GM12878 (cell line): Measurements from ENCODE around the gene CSTPP1. TPM values are rescaled to one million over a fixed set of nuclear protein-coding genes. Genes with fewer than 3 reads are reported as not detected.
A peak's percentile ranks its signal among the peaks of the same experiment; 100 is the strongest.

Experiments
- ATAC-seq: fragments of 200-7000 bp; cut with Tn5 transposase; 3 replicates; pipeline ENCODE4 v1.9.1; 2020; ENCODE audit warnings: mild to moderate bottlenecking, moderate library complexity
- BruUV-seq: library from RNA; stranded (reverse); fragments of 400-500 nt; replicated peaks from 2 replicates; lab custom pipeline; 2021; lab: Mats Ljungman, UMichigan
- CTCF ChIA-PET: fragments of 300-600 bp; sonication (Branson Sonifier 250); formaldehyde crosslinking; extraction: SDS; loops from one replicate; lab custom pipeline; 2021; ENCODE audit warnings: inconsistent platforms; lab: Yijun Ruan, JAX
- POLR2A ChIA-PET: fragments of 350-600 bp; formaldehyde crosslinking; extraction: SDS; loops from one replicate; lab custom pipeline; 2021; ENCODE audit warnings: inconsistent platforms; lab: Charles Lee
- RAD21 ChIA-PET: fragments of 300-600 bp; sonication (Branson Sonifier 250); formaldehyde crosslinking; loops from one replicate; lab custom pipeline; 2023; ENCODE audit warnings: antibody characterized with exemption; ENCODE audit not compliant: unreplicated experiment; lab: Charles Lee
- SMC1A ChIA-PET: fragments of 300-600 bp; sonication (Branson Sonifier 250); formaldehyde crosslinking; loops from one replicate; lab custom pipeline; 2023; ENCODE audit not compliant: unreplicated experiment, uncharacterized antibody; lab: Charles Lee
- DNase-seq: peaks from one replicate; pipeline ENCODE4 v3.0.0-alpha.2; 2011; ENCODE audit warnings: low read depth, low spot score
- FAIRE-seq: peaks from 3 replicates; lab custom pipeline; 2011; peaks lifted over from hg19 to GRCh38; lab: Jason Lieb, UNC
- H2AFZ ChIP-seq: 2 replicates; pipeline ENCODE4 v1.6.0; 2011; ENCODE audit warnings: low read depth, low read length, control low read depth; ENCODE audit not compliant: control insufficient read depth
- H3K27ac ChIP-seq: 2 replicates; pipeline ENCODE4 v1.5.1; 2011; ENCODE audit warnings: control low read depth; ENCODE audit not compliant: control insufficient read depth, insufficient read depth
- H3K27me3 ChIP-seq, 2 experiments: replicated peaks in 1 of 2; 2 replicates each; pipeline versions ENCODE4 v1.6.0 to v1.6.1; 2011; ENCODE audit warnings: low read length in 1 of 2; ENCODE audit not compliant: control insufficient read depth in 2 of 2, insufficient read depth in 2 of 2
- H3K36me3 ChIP-seq, 2 experiments: 2 replicates each; pipeline ENCODE4 v1.5.1; 2011; ENCODE audit warnings: low read length in 1 of 2; ENCODE audit not compliant: control insufficient read depth in 2 of 2, insufficient read depth in 2 of 2
- H3K4me1 ChIP-seq: 2 replicates; pipeline ENCODE4 v1.6.1; 2011; ENCODE audit warnings: mild to moderate bottlenecking, low read length, moderate library complexity, mixed read lengths; ENCODE audit not compliant: control insufficient read depth, insufficient read depth
- H3K4me2 ChIP-seq: 2 replicates; pipeline ENCODE4 v1.6.0; 2011; ENCODE audit warnings: control low read depth; ENCODE audit not compliant: control insufficient read depth, insufficient read depth
- H3K4me3 ChIP-seq: fragments of 200-600 bp; sonication (generic); 2 replicates; pipeline ENCODE4 v1.5.1; 2016
- H3K79me2 ChIP-seq: 2 replicates; pipeline ENCODE4 v1.6.0; 2011; ENCODE audit warnings: low read length; ENCODE audit not compliant: control insufficient read depth, insufficient read depth
- H3K9ac ChIP-seq: 2 replicates; pipeline ENCODE4 v1.8.0; 2011; ENCODE audit warnings: low read length, control low read depth, mixed read lengths; ENCODE audit not compliant: control insufficient read depth, insufficient read depth
- H3K9me3 ChIP-seq: replicated peaks from 3 replicates; pipeline ENCODE4 v1.5.1; 2011; ENCODE audit warnings: mild to moderate bottlenecking, low read length; ENCODE audit not compliant: control insufficient read depth, insufficient read depth
- H4K20me1 ChIP-seq: 2 replicates; pipeline ENCODE4 v1.6.0; 2011; ENCODE audit not compliant: control insufficient read depth, insufficient read depth
- ATF3 ChIP-seq: IDR thresholded peaks from 2 replicates; pipeline ENCODE4 v1.6.1; 2011; ENCODE audit warnings: low read depth, mild to moderate bottlenecking, low read length, moderate library complexity, borderline replicate concordance; ENCODE audit errors: extremely low read depth
- CBX3 ChIP-seq: fragments of 200-600 bp; sonication (generic); IDR thresholded peaks from 2 replicates; pipeline ENCODE4 v1.6.1; 2016; ENCODE audit warnings: low read depth, borderline replicate concordance
- CHD2 ChIP-seq: IDR thresholded peaks from 2 replicates; pipeline ENCODE4 v1.6.1; 2011; ENCODE audit warnings: low read depth, low read length, improper control_type of control experiment, borderline replicate concordance
- ESRRA ChIP-seq: IDR thresholded peaks from 2 replicates; pipeline ENCODE4 v1.6.1; 2012; ENCODE audit warnings: mild to moderate bottlenecking, low read length, improper control_type of control experiment
- HDAC2 ChIP-seq: fragments of 200-600 bp; sonication (generic); IDR thresholded peaks from 2 replicates; pipeline ENCODE4 v1.6.1; 2017
- LARP7 ChIP-seq: fragments of 450-650 bp; IDR thresholded peaks from 2 replicates; pipeline ENCODE4 v1.6.1; 2017; ENCODE audit warnings: mild to moderate bottlenecking
- MTA3 ChIP-seq: IDR thresholded peaks from 2 replicates; pipeline ENCODE4 v1.6.1; 2012; ENCODE audit warnings: low read length, inconsistent platforms, borderline replicate concordance
- NR2F1 ChIP-seq: fragments of 450-650 bp; conservative IDR thresholded peaks from 2 replicates; pipeline ENCODE4 v1.6.1; 2017; ENCODE audit warnings: mild to moderate bottlenecking
- RAD51 ChIP-seq: fragments of 450-650 bp; IDR thresholded peaks from 2 replicates; pipeline ENCODE4 v1.6.1; 2016; ENCODE audit warnings: moderate library complexity, mild to moderate bottlenecking, inconsistent platforms
- RUNX3 ChIP-seq: IDR thresholded peaks from 2 replicates; pipeline ENCODE4 v1.6.1; 2012; ENCODE audit warnings: low read length, inconsistent platforms
- SMAD1 ChIP-seq: fragments of 450-650 bp; IDR thresholded peaks from 2 replicates; pipeline ENCODE4 v1.6.1; 2018; ENCODE audit warnings: mild to moderate bottlenecking, low read depth; ENCODE audit not compliant: partially characterized antibody
- SREBF1 ChIP-seq: IDR thresholded peaks from 2 replicates; pipeline ENCODE4 v1.6.1; 2012; ENCODE audit warnings: mild to moderate bottlenecking, low read length
- TCF3 ChIP-seq: IDR thresholded peaks from 2 replicates; pipeline ENCODE4 v1.6.1; 2012; ENCODE audit warnings: low read depth, mild to moderate bottlenecking, low read length, borderline replicate concordance; ENCODE audit not compliant: insufficient read depth
- ZBTB4 ChIP-seq: fragments of 450-650 bp; formaldehyde crosslinking; IDR thresholded peaks from 2 replicates; pipeline ENCODE4 v1.4.0; 2022; ENCODE audit warnings: mild to moderate bottlenecking, moderate library complexity
- ZNF274 ChIP-seq: IDR thresholded peaks from one replicate; pipeline ENCODE4 v1.8.0; 2011; ENCODE audit not compliant: insufficient read length, insufficient read depth
- WGBS: methylation state at CpG from one replicate; pipeline ENCODE4 v1.1.6; 2016; ENCODE audit warnings: low lambda C conversion rate; ENCODE audit not compliant: insufficient replicate concordance, insufficient coverage; ENCODE audit errors: missing lambda C conversion rate; 5-methylcytosine and 5-hydroxymethylcytosine counted together
- in situ Hi-C: fragments of 300-500 bp; cut with MboI; formaldehyde crosslinking; loops from 9 replicates; pipeline ENCODE4 v1.14.3; 2018; ENCODE audit warnings: mixed read lengths
- intact Hi-C: fragments of 100-400 bp; cut with micrococcal nuclease; formaldehyde crosslinking; loops from one replicate; pipeline ENCODE4 v1.14.2; 2022; ENCODE audit not compliant: unreplicated experiment
- polyA plus RNA-seq, 11 experiments: library from polyadenylated mRNA; depleted of rRNA in 4 of 11; unstranded in 6 of 11; stranded (reverse) in 5 of 11; fragments of >200 nt; fragmentation: Nextera tagmentation in 4 of 11; fragmentation: Illumina TruSeq in 1 of 11; extraction: Ambion mirVana in 4 of 11; extraction: Trizol in 1 of 11; gene quantifications; 1 replicate in 1 of 11; 2 replicates in 10 of 11; pipeline versions ENCODE4 v1.2.1 to v1.2.3, GENCODE V29; 2011 to 2016; ENCODE audit warnings: inconsistent platforms in 2 of 11, missing spikeins in 2 of 11, low read depth in 1 of 11
- total RNA-seq, 4 experiments: library from RNA; depleted of rRNA in 3 of 4; stranded (reverse); fragments of >200 nt in 3 of 4; fragmentation: Illumina TruSeq in 1 of 4; extraction: Trizol in 1 of 4; gene quantifications; 2 replicates each; pipeline versions ENCODE4 v1.2.1 to v1.2.3, GENCODE V29; 2013 to 2021

The CSTPP1 gene
- total and polyA plus RNA-seq, 10 of the 15 experiments (the other 5 are each of a cell fraction or from before 2014, with no cell fraction given) = 7.1 to 23.4 (median 17.5) TPM

GRCh38 chr11:47187723-47188122 lies 251.2 kb downstream of the CSTPP1 start:
- H3K9ac ChIP-seq = no peak overlapping the region
- H3K79me2 ChIP-seq = no peaks in the 10 kb centered on the region
- no peak overlapping the region for H2AFZ ChIP-seq
- intact Hi-C loops = no loop called here
- H3K27ac ChIP-seq = no peak overlapping the region
- DNase-seq = no peak
- in situ Hi-C loops = no loop called here
- ChIA-PET RAD21 (interaction anchor here (1.1 kb wide), 1 partner anchor 72 kb away, joined by 5 read pairs; no protein-coding TSS in a partner anchor), POLR2A (interaction anchor here (1.1 to 1.3 kb wide), 2 partner anchors 10 to 27 kb away, joined by 3 to 4 read pairs; partner anchors contain the start of gene DDB2), SMC1A (interaction anchor here (0.6 to 2.0 kb wide), 6 partner anchors 9 to 72 kb away, joined by 3 to 10 read pairs (median 3); no protein-coding TSS in a partner anchor), CTCF (interaction anchor here (1.1 to 3.1 kb wide), 3 partner anchors 9 to 71 kb away, joined by 4 to 17 read pairs (median 15); no protein-coding TSS in a partner anchor)
- H3K9me3 ChIP-seq = no peaks in the 10 kb centered on the region
- BruUV-seq = no TSS peak
- H3K36me3 ChIP-seq = no peaks in the 10 kb centered on the region
- TF ChIP-seq RAD51 (no peak), RUNX3 (0 out of 2 replicates have a peak, but pooled peaks have one; percentile 25), TCF3 (no peak), SREBF1 (no peak)
- no peak overlapping the region for H3K4me3 ChIP-seq
- peak; percentile 31 for ATAC-seq
- H3K4me2 ChIP-seq = peak overlapping the region; percentile 94; the same call in 1 of the 2 replicates
- WGBS = 8% methylated on average over 5 of the region's 5 CpGs
- peaks cover 11% of the 10 kb centered on the region for H3K4me1 ChIP-seq
- H3K27me3 ChIP-seq = peaks cover 0 to 13% of the 10 kb centered on the region in 2 experiments; a peak in 3 of 4 replicates
- H4K20me1 ChIP-seq = no peaks in the 10 kb centered on the region
- FAIRE-seq = no peak

- POLR2A ChIA-PET = interaction anchor here (1.1 to 1.3 kb wide), 2 partner anchors 10 to 27 kb away, joined by 3 to 4 read pairs; partner anchors contain the start of gene DDB2
- no peak for ATAC-seq
- CTCF ChIA-PET = interaction anchor here (0.5 to 3.1 kb wide), 3 partner anchors 9 to 392 kb away, joined by 3 to 17 read pairs (median 15); no protein-coding TSS in a partner anchor
- TF ChIP-seq CBX3 (no peak), SMAD1 (no peak), MTA3 (no peak), ATF3 (no peak), NR2F1 (no peak), ZBTB4 (CRISPR knock-in tag) (no peak), ZNF274 (no peak), LARP7 (no peak), ESRRA (no peak), HDAC2 (no peak), CHD2 (no peak)
Measured at GRCh38 chr11:47188259-47188658, 251.7 kb downstream of the CSTPP1 start.

More at GRCh38 chr11:47188259-47188658, 251.7 kb downstream of the CSTPP1 start:
- no peak overlapping the region for H3K4me3 ChIP-seq
- no peak overlapping the region for H3K27ac ChIP-seq
- no peak overlapping the region for H3K4me2 ChIP-seq
- H3K9me3 ChIP-seq = no peaks in the 10 kb centered on the region
- H4K20me1 ChIP-seq = no peaks in the 10 kb centered on the region
- no peaks in the 10 kb centered on the region for H3K79me2 ChIP-seq
- SMC1A ChIA-PET = interaction anchor here (0.6 to 2.0 kb wide), 6 partner anchors 9 to 236 kb away, joined by 3 to 10 read pairs (median 3); no protein-coding TSS in a partner anchor
- in situ Hi-C loops (no loop called here), intact Hi-C loops (no loop called here)
- DNase-seq = no peak
- peaks cover 0 to 13% of the 10 kb centered on the region in 2 experiments; a peak in 3 of 4 replicates for H3K27me3 ChIP-seq
- no peak for FAIRE-seq
- H3K4me1 ChIP-seq = peaks cover 11% of the 10 kb centered on the region
- H3K36me3 ChIP-seq = no peaks in the 10 kb centered on the region
- H3K9ac ChIP-seq = no peak overlapping the region
- no peak overlapping the region for H2AFZ ChIP-seq
- no TSS peak for BruUV-seq
- 59% methylated on average over 1 of the region's 1 CpG for WGBS
- RAD21 ChIA-PET = interaction anchor here (1.1 kb wide), 1 partner anchor 71 kb away, joined by 5 read pairs; no protein-coding TSS in a partner anchor
